Stimulated activated CD4-positive, alpha-beta T cell treated with anti-CD3 and anti-CD28 coated beads, Interleukin-12 subunit alpha, Interleukin-12 subunit beta, amount 100 ng/mL, for 24 hours (primary cell): ENCODE data around the gene OR13A1.
"Not testable (repeated sequence)": the region's sequence is repeated elsewhere in the genome, so short reads cannot be mapped to it uniquely, and the experiment has no call there.

Source experiments
- DNase-seq, 2 experiments: peaks; one replicate each; pipeline ENCODE4 v3.0.0-alpha.2; 2020; ENCODE audit warnings: low read depth in 2 of 2

The OR13A1 gene

DNA sequence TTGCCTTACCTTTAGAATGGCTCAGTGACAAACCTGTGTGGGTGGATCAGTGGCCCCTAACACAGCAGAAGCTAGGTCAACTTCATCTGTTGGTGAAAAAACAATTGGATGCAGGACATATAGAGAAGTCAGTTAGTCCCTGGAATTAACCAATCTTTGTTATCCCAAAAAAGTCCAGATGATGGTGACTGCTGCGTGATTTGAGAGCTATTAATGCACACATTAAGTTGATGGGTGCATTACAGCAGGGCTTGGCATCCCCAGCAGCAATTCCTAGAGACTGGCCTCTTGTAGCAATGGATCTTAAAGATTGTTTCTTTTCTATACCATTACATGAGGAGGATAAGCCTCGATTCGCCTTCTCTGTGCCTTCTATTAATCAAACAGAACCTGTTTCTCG is 33.3 kb downstream of the OR13A1 start:
- no peak for DNase-seq

GRCh38 chr10:45280113-45280760 is 35.2 kb downstream of the OR13A1 start:
- DNase-seq: no peak

- DNase-seq: no peak
Observed at GRCh38 chr10:45279682-45280081, 35.7 kb downstream of the OR13A1 start.

DNA sequence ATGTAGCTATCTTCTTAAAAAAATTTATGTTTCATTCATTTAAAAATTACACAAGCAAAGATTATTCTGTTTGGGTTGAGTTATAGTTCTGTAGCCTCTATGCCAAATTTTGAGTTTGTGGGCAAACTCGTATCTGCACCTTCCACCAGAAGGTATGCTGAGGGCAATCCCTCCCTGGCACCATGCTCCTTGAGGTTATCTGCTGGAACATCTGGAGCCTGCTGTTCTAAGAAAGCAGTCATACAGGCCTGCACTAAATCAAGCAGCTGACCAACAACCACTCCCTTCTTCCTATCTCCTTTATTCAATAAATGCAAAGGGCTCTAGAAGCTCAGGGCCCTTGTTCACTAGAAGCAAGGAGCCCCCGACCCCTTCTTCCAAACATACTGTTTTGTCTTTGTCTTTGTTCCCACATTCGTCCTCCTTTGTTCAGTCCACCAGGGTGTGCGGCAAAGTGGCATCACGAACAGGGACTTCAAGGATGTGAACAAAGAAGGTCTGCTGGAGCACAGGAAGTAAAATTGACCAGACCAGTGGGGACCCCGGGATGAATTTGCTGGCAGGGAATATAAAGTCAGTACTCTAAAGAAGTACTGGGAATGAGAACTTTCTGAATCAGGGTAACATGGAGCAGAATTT is 36.4 kb downstream of the OR13A1 start:
- no peak for DNase-seq

DNA sequence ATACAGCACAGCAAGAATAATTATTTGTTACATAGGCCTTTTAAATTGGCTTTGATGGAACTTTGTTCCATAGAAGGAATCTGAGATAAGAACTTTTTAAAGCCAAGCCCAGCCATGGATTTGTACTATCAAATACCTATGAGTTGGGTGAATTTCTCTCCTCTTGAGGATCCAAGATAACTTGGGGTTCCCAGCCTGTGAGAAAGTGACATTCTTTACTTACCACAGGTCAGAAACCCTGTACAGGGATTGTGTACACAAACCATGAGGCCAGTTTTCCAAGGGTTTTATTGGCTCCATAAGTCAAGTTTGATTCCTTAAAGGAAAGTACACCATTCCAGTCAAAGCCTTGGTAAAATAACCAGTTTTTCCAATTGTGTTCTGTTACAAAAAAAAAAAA is 39.3 kb downstream of the OR13A1 start:
- DNase-seq: not testable (repeated sequence)

GRCh38 chr10:45274364-45274763 is 41.0 kb downstream of the OR13A1 start:
- no peak for DNase-seq

DNA sequence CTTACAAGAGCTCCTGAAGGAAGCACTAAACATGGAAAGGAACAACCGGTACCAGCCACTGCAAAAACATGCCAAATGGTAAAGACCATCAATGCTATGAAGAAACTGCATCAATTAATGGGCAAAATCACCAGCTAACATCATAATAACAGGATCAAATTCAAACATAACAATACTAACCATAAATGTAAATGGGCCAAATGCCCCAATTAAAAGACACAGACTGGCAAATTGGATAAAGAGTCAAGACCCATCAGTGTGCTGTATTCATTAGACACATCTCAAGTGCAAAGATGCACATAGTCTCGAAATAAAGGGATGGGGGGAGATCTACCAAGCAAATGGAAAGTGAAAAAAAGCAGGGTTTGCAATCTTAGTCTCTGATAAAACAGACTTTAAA is 47.6 kb downstream of the OR13A1 start:
- DNase-seq: not testable (repeated sequence)

DNA sequence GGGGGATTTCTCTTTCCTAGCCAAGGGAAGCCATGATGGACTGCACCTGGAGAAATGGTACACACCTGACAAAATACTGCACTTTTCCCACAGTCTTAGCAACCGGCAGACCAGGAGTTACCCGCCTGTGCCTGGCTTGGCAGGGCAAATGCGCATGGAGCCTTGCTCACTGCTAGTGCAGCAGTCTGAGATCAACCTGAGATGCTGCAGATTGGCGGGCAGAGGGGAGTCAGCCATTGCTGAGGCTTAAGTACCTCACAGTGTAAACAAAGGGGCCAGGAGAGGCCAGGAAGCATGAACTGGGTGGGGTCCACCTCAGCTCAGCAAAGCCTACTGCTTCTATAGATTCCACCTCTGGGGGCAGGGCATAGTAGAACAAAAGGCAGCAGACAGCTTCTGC is 49.4 kb downstream of the OR13A1 start:
- no peak for DNase-seq

DNA sequence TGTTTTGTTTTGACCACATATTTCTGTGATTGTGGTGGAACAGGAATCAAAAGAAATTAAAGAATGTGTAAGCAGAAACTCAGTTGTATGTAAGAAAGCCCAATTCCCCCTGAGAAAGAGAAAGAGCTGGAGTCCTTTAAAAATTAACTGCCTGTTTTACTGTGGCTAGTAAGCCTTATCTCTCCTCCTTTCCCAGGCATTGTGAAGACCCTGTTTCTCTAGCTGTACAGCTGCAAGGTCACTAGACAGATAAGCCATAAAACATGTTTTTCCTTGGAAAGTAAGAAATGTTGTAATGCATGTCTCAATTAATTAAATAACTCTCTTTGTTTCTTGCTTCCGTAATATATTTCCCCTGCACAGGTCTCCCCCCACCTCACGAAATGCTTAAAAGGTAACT is 53.5 kb downstream of the OR13A1 start:
- DNase-seq: no peak

DNA sequence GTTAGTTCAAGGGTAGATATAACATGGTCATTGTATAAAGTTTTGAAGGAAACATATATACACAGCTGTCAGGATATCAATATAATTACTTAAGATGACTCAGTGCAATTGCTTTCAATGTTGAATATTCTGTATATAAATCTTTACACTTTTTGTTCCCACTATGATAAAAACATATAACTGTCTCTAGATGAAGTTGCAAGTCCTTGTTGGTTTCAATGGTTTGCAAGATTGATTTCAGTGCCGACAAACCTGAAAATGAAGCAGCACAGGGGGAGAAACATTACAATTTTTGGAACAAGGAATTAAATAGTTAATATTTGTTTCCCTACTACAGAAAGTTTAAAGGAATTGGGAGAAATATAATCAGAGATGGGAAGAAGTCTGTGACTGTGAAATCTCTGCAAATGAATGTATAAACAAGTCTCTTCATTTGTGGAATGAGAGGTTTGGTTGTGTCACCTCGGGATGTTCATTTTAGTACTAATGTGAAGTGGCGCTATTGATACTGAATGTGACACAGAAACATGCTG is 54.1 kb downstream of the OR13A1 start:
- no peak for DNase-seq

DNA sequence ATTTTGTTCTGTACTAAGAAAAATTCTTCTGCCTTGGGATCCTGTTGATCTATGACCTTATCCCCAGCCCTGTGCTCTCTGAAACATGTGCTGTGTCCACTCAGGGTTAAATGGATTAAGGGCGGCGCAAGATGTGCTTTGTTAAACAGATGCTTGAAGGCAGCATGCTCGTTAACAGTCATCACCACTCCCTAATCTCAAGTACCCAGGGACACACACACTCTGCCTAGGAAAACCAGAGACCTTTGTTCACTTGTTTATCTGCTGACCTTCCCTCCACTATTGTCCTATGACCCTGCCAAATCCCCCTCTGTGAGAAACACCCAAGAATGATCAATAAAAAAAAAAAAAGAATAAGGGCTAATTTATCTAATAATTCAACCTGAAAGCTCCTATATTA is 54.8 kb downstream of the OR13A1 start:
- DNase-seq: not testable (repeated sequence)

GRCh38 chr10:45259786-45260495 is 55.5 kb downstream of the OR13A1 start:
- not testable (repeated sequence) for DNase-seq

DNA sequence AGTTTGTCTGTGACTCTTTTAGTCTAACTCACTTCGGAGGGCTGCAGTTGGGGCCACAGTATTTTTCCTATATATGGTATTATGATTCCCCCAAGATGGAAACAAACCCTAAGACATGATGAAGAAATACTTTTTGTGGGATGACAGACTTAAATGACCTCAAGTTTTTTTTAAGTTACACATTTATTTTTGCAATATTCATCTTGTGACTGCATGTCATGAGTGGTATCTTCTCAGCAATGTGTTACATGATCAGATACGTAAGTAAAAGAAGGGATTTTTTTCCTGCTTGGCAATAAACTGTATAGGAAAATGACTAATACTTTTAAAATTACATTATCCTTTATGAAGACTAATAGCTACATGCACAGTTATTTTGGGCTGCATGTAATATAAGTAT is 57.8 kb downstream of the OR13A1 start:
- DNase-seq: no peak

DNA sequence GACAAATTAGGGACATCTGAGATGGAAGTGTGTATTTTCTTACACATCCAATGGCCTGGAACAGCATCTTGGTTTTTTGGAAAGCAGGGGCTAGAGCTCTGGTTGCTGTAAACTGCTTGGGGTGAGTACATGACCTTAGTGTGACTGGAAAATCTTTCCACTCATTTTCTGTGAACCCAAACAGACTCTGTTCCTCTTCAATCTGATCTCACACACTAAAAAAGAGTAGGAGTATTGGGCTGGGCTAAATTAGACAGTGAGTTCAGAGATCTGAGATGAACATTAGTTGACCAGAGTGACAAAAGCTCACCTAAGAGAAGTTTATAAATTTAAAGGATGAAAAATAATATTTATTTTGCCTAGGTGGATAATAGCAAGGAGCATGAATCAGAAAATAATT is 59.2 kb downstream of the OR13A1 start:
- DNase-seq: no peak

GRCh38 chr10:45255706-45256105 is 59.7 kb downstream of the OR13A1 start:
- no peak for DNase-seq

GRCh38 chr10:45254892-45255291 is 60.5 kb downstream of the OR13A1 start:
- DNase-seq: no peak

DNA sequence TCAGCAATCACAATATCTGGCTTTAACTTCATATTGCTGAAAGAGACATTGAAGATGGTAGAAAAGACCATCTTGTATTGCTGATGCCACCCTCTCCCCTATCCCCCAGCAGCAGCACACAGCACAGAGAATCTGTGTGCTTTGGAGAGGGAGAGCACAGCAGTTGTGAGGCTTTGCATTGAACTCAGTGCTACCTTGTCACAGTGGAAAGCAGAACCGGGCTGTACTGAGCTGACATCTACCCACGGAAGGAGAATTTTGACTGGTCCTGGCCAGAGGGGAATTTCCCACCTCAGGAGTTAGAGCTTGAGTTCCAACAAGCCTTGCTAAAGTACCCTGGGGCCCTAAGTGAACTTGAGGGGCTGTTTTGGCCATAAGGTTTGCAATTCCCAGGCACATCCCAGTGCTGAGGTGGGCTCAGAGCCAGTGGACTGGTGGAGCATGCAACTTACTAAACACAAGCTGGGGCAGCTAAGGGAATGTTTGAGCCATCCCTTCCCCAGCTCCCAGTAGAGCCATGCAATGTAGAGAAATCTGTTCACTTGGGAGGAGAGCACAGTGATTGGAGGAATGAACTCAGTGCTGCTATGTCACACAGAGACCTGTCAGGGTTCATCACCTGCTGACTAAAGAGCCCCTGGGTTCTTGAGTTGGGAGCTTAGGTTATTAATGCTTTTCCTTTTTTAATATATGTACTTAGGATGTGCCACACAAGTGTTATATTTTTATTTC is 62.1 kb downstream of the OR13A1 start:
- no peak for DNase-seq
